GM12891 (cell line): Measurements from ENCODE around the gene SPATA3.

Experiments used
- POLR2A ChIP-seq: IDR thresholded peaks from 2 replicates; pipeline ENCODE4 v1.6.1; 2011; ENCODE audit warnings: low read depth, low read length, control low read depth
- POLR2AphosphoS5 ChIP-seq: IDR thresholded peaks from 2 replicates; pipeline ENCODE4 v1.6.1; 2011; ENCODE audit warnings: low read depth, low read length, control low read depth

- TF ChIP-seq POLR2A = no peak
- TF ChIP-seq POLR2AphosphoS5 = no peak
These were observed 41.3 kb downstream of the SPATA3 start, which contains the start of gene C2orf72 for GRCh38 chr2:231037202-231037730.
